Loucy (cell line): ENCODE measurements around the gene NELFB.

ENCODE experiments used
- H2AFZ ChIP-seq: fragments of 200-600 bp; sonication (generic); 2 replicates; pipeline ENCODE4 v1.6.0; 2016; ENCODE audit warnings: antibody characterized with exemption, mild to moderate bottlenecking, low read length, moderate library complexity
- H3F3A ChIP-seq: fragments of 200-600 bp; 2 replicates; pipeline ENCODE4 v1.6.0; 2016; ENCODE audit warnings: antibody characterized with exemption, low read depth, mild to moderate bottlenecking
- H3K27me3 ChIP-seq: fragments of 200-600 bp; sonication (generic); 2 replicates; pipeline ENCODE4 v1.6.1; 2014; ENCODE audit warnings: low read length, mild to moderate bottlenecking; ENCODE audit not compliant: insufficient read depth, poor library complexity, severe bottlenecking
- H3K36me3 ChIP-seq: fragments of 200-600 bp; sonication (generic); 2 replicates; pipeline ENCODE4 v1.6.1; 2016; ENCODE audit warnings: low read length; ENCODE audit not compliant: insufficient read depth
- H3K4me1 ChIP-seq: fragments of 200-600 bp; sonication (generic); 2 replicates; pipeline ENCODE4 v1.5.1; 2014; ENCODE audit warnings: low read length, mild to moderate bottlenecking; ENCODE audit not compliant: insufficient read depth, poor library complexity, severe bottlenecking
- H3K4me2 ChIP-seq: fragments of 200-600 bp; sonication (generic); 2 replicates; pipeline ENCODE4 v1.6.0; 2014; ENCODE audit warnings: antibody characterized with exemption, low read length, low read depth, mild to moderate bottlenecking; ENCODE audit not compliant: poor library complexity, severe bottlenecking
- H3K4me3 ChIP-seq: fragments of 200-600 bp; sonication (generic); 2 replicates; pipeline ENCODE4 v1.5.1; 2014; ENCODE audit warnings: low read length, mild to moderate bottlenecking, mixed read lengths; ENCODE audit not compliant: poor library complexity, severe bottlenecking
- H3K79me2 ChIP-seq: fragments of 200-600 bp; sonication (generic); 2 replicates; pipeline ENCODE4 v1.6.1; 2014; ENCODE audit warnings: low read length; ENCODE audit not compliant: insufficient read depth
- H3K9ac ChIP-seq: fragments of 200-600 bp; sonication (generic); 2 replicates; pipeline ENCODE4 v1.6.0; 2014; ENCODE audit warnings: mild to moderate bottlenecking, low read depth, low read length, moderate library complexity; ENCODE audit not compliant: poor library complexity, severe bottlenecking
- H3K9me2 ChIP-seq: fragments of 200-600 bp; sonication (generic); replicated peaks from 2 replicates; pipeline ENCODE4 v1.6.1; 2016; ENCODE audit warnings: low read depth, low read length, mixed read lengths
- H3K9me3 ChIP-seq: fragments of 200-600 bp; sonication (generic); 2 replicates; pipeline ENCODE4 v1.6.1; 2014; ENCODE audit warnings: mild to moderate bottlenecking, antibody characterized with exemption, low read length, low read depth; ENCODE audit not compliant: insufficient read depth
- H4K20me1 ChIP-seq: fragments of 200-600 bp; sonication (generic); 2 replicates; pipeline ENCODE4 v1.6.0; 2014; ENCODE audit warnings: antibody characterized with exemption, low read length, mild to moderate bottlenecking; ENCODE audit not compliant: insufficient read depth, poor library complexity, severe bottlenecking
- CTCF ChIP-seq: fragments of 200-600 bp; sonication (generic); conservative IDR thresholded peaks from 2 replicates; pipeline ENCODE4 v1.5.1; 2014; ENCODE audit warnings: mild to moderate bottlenecking, antibody characterized with exemption, low read length
- EZH2phosphoT487 ChIP-seq: fragments of 200-600 bp; IDR thresholded peaks from 2 replicates; pipeline ENCODE4 v1.6.1; 2018; ENCODE audit warnings: antibody characterized with exemption, mild to moderate bottlenecking, moderate library complexity, borderline replicate concordance

Gene NELFB

GRCh38 chr9:137300567-137301080, 45.5 kb downstream of the NELFB start:
- no peak overlapping the region for H2AFZ ChIP-seq
- no peaks in the 10 kb centered on the region for H4K20me1 ChIP-seq
- no peaks in the 10 kb centered on the region for H3F3A ChIP-seq
- no peak overlapping the region for H3K4me2 ChIP-seq
- no peaks in the 10 kb centered on the region for H3K9me2 ChIP-seq
- no peak overlapping the region for H3K4me3 ChIP-seq
- no peaks in the 10 kb centered on the region for H3K4me1 ChIP-seq
- no peaks in the 10 kb centered on the region for H3K79me2 ChIP-seq
- no peaks in the 10 kb centered on the region for H3K9me3 ChIP-seq
- no peaks in the 10 kb centered on the region for H3K27me3 ChIP-seq
- no peak for TF ChIP-seq CTCF
- TF ChIP-seq EZH2phosphoT487: no peak
- no peaks in the 10 kb centered on the region for H3K36me3 ChIP-seq
- H3K9ac ChIP-seq: no peak overlapping the region

- Histone ChIP-seq H3K4me1 (no peaks in the 10 kb centered on the region), H3K9me3 (no peaks in the 10 kb centered on the region), H3K36me3 (no peaks in the 10 kb centered on the region), H3K9me2 (no peaks in the 10 kb centered on the region), H3K9ac (no peak overlapping the region), H3K4me3 (no peak overlapping the region), H3F3A (no peaks in the 10 kb centered on the region), H3K79me2 (no peaks in the 10 kb centered on the region), H4K20me1 (no peaks in the 10 kb centered on the region), H2AFZ (no peak overlapping the region), H3K27me3 (no peaks in the 10 kb centered on the region), H3K4me2 (no peak overlapping the region)
- TF ChIP-seq EZH2phosphoT487: no peak
- no peak for TF ChIP-seq CTCF
Measured at GRCh38 chr9:137301081-137301947, 46.2 kb downstream of the NELFB start.

GRCh38 chr9:137302118-137302448, 47.0 kb downstream of the NELFB start, which contains the start of gene NRARP:
NRARP (minus strand) TSS chr9:137302271; CDS start chr9:137301928, 343 bp downstream.
- H3K9ac ChIP-seq: no peak within 1 kb of the TSS

More at GRCh38 chr9:137302118-137302448, 47.0 kb downstream of the NELFB start, which contains the start of gene NRARP:
- Histone ChIP-seq H3K27me3 (no peaks in the 10 kb centered on the region), H2AFZ (no peak within 1 kb of the TSS), H3K9me2 (no peaks in the 10 kb centered on the region), H3K79me2 (no peaks in the 10 kb centered on the region), H3K4me2 (no peak within 1 kb of the TSS), H3K9me3 (no peaks in the 10 kb centered on the region), H3F3A (no peaks in the 10 kb centered on the region), H3K4me1 (no peaks in the 10 kb centered on the region), H4K20me1 (no peaks in the 10 kb centered on the region), H3K4me3 (no peak within 1 kb of the TSS), H3K36me3 (no peaks in the 10 kb centered on the region)
- TF ChIP-seq CTCF (no peak), EZH2phosphoT487 (no peak)
